T-helper 17 cell (primary cell): ENCODE measurements around the gene PRAMEF2. TPM values are rescaled to one million over a fixed set of nuclear protein-coding genes. Genes with fewer than 3 reads are reported as not detected.
"Not testable (repeated sequence)": the region's sequence is repeated elsewhere in the genome, so short reads cannot be mapped to it uniquely, and the experiment has no call there.

Experiments
- ATAC-seq: fragments of 150-1000 bp; cut with Tn5 transposase; 2 replicates; pipeline ENCODE4 v1.10.0; 2021; ENCODE audit warnings: mild to moderate bottlenecking, moderate library complexity
- DNase-seq, 3 donors: peaks; one replicate each; pipeline versions ENCODE4 v3.0.0 to v3.0.0-alpha.2; 2020 to 2021
- H3K9me3 ChIP-seq: one replicate; pipeline ENCODE4 v1.7.0; 2013; ENCODE audit warnings: low read length, mild to moderate bottlenecking; ENCODE audit not compliant: control insufficient read depth, poor library complexity, severe bottlenecking
- H3K27ac Mint-ChIP-seq: one replicate; pipeline ENCODE4 v1.8.0; 2022; ENCODE audit warnings: mild to moderate bottlenecking, moderate library complexity, mixed read lengths
- H3K27me3 Mint-ChIP-seq: one replicate; pipeline ENCODE4 v1.8.0; 2022; ENCODE audit warnings: mixed read lengths
- H3K36me3 Mint-ChIP-seq: one replicate; pipeline ENCODE4 v1.8.0; 2022; ENCODE audit warnings: low read depth, mixed read lengths
- H3K4me1 Mint-ChIP-seq: one replicate; pipeline ENCODE4 v1.8.0; 2022; ENCODE audit warnings: mild to moderate bottlenecking, mixed read lengths
- H3K4me3 Mint-ChIP-seq: one replicate; pipeline ENCODE4 v1.8.0; 2022; ENCODE audit warnings: mild to moderate bottlenecking, moderate library complexity, mixed read lengths
- total RNA-seq, 4 donors: library from RNA in 2 of 4; stranded (reverse) in 2 of 4; gene quantifications; one replicate each; pipeline ENCODE4 v1.2.3 and lab custom pipeline; 2022 to 2026

Gene PRAMEF2
- total RNA-seq (not detected), total RNA-seq (lab: John Stamatoyannopoulos, UW) (0 reads per million in 2 donors)

DNA sequence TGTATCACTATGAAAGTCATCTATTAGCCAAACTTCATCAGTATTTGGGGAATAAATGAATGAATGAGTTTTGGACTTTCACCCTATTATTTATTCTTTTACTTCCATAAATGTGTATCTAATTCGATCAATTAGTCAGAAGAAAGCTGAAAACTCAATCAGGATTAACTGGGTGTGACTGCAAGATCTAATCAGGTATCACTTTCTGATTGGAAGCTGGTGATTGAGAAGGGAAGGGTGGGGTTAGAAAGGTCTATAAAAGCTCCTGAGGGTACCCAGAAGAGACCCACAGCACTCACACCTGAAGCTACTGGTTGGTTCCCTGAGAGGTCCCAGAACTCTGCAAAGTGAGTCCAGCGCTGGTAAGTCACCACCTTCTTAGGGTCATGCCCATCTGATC is at the start of gene PRAMEF2:
Gene PRAMEF2 (plus strand): TSS at position 301 of the 400 bp plus-strand sequence. CDS start 1,924 bp downstream, outside the sequence.
- H3K27ac Mint-ChIP-seq, H3K9me3 ChIP-seq, H3K4me3 Mint-ChIP-seq, DNase-seq, ATAC-seq, H3K4me1 Mint-ChIP-seq, H3K36me3 Mint-ChIP-seq: not testable (repeated sequence)
- H3K27me3 Mint-ChIP-seq, result peaks cover 19% of the 10 kb centered on the region

- DNase-seq (no peak), ATAC-seq (no peak)
- Mint-ChIP-seq H3K36me3 (no peaks in the 10 kb centered on the region), H3K27ac (no peak overlapping the region), H3K27me3 (peaks cover 19% of the 10 kb centered on the region), H3K4me3 (no peak overlapping the region), H3K4me1 (no peaks in the 10 kb centered on the region)
- peaks cover 2% of the 10 kb centered on the region for H3K9me3 ChIP-seq
Observed at GRCh38 chr1:12809933-12810332, 47.0 kb upstream of the PRAMEF2 start.

DNA sequence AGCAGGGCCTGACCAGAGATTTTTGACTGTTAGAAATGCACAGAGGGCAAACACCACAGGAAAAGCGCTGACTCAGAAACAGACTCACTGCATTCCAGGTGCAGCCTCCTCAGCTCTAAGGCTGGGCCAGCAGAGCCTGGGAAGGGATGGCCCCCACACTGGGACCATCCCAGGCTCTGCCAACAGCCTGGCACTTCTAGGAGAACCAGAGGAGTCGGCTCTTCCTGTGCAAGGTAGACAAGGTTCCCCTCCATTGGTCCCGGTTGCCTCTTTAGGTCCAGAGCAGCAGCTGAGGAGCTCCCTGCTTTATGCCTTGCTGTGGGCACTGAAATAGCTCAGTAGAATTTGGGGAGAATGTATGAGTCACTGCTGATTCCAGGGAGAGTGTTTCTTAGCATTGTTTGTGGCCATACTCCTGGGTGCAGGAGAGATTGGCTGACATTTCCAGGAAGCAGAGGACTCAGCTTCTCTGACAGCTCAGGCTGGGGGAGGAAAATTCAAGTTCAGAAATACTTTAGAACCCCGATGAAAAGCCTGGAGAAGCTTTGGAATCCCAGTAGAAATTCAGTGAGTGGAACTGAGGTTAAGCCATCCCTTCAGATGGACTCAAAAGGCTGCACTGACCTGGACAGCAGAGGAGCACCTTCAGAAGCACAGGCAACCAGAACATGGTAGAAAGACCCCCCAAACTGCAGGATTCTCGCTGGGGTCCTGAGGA is 46.0 kb upstream of the PRAMEF2 start:
- no peak overlapping the region for H3K4me3 Mint-ChIP-seq
- ATAC-seq (no peak), DNase-seq (no peak)
- no peak overlapping the region for H3K27ac Mint-ChIP-seq
- H3K9me3 ChIP-seq, result peaks cover 2% of the 10 kb centered on the region
- no peaks in the 10 kb centered on the region for H3K4me1 Mint-ChIP-seq
- no peaks in the 10 kb centered on the region for H3K36me3 Mint-ChIP-seq
- H3K27me3 Mint-ChIP-seq, result peaks cover 19% of the 10 kb centered on the region

- ATAC-seq, result no peak
- no peak for DNase-seq
- Mint-ChIP-seq H3K27ac (no peak overlapping the region), H3K27me3 (peaks cover 19% of the 10 kb centered on the region), H3K4me1 (no peaks in the 10 kb centered on the region), H3K4me3 (no peak overlapping the region), H3K36me3 (no peaks in the 10 kb centered on the region)
- H3K9me3 ChIP-seq, result peaks cover 2% of the 10 kb centered on the region
Observed at GRCh38 chr1:12811409-12811784, 45.5 kb upstream of the PRAMEF2 start.

- not testable (repeated sequence) for H3K27ac Mint-ChIP-seq, H3K36me3 Mint-ChIP-seq, ATAC-seq, H3K4me1 Mint-ChIP-seq, DNase-seq, H3K9me3 ChIP-seq, H3K4me3 Mint-ChIP-seq
- H3K27me3 Mint-ChIP-seq, result peaks cover 35% of the 10 kb centered on the region
Observed at GRCh38 chr1:12819061-12819460, 37.8 kb upstream of the PRAMEF2 start.

- not testable (repeated sequence) for H3K4me1 Mint-ChIP-seq, DNase-seq, H3K36me3 Mint-ChIP-seq, H3K4me3 Mint-ChIP-seq, H3K9me3 ChIP-seq, H3K27ac Mint-ChIP-seq, ATAC-seq
- peaks cover 14% of the 10 kb centered on the region for H3K27me3 Mint-ChIP-seq
Observed at GRCh38 chr1:12831310-12831709, 25.6 kb upstream of the PRAMEF2 start, which contains the start of gene PRAMEF11. TSS of gene PRAMEF11 (minus strand) at chr1:12831410. CDS start at chr1:12828789, 2,621 bp downstream.

GRCh38 chr1:12833251-12833650 is 23.6 kb upstream of the PRAMEF2 start:
- H3K9me3 ChIP-seq, ATAC-seq, DNase-seq, H3K27ac Mint-ChIP-seq, H3K4me1 Mint-ChIP-seq, H3K36me3 Mint-ChIP-seq, H3K4me3 Mint-ChIP-seq: not testable (repeated sequence)
- H3K27me3 Mint-ChIP-seq, result peaks cover 14% of the 10 kb centered on the region

DNA sequence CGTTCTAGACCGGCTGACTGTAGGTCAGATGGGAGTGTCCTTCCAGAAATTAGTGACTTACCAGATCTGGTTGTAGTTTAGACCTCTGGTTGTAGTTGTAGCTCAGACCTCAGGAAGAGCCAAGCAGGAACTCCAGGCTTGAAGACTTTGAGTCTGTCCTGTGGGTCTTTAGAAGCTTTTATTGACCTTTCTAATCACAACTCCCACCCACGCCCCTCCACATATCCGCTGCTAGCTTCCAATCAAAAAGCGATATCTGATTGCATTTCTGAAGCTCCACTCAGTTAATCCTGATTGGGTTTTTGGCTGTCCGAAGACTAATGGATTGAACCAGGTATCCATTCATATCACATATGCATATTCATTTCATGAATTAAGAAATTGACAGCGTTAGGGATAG is 8.3 kb upstream of the PRAMEF2 start, which contains the start of gene HNRNPCL1:
Gene HNRNPCL1 (minus strand): TSS at position 101 of the 400 bp plus-strand sequence. CDS start 431 bp downstream, outside the sequence.
- H3K27ac Mint-ChIP-seq, H3K4me3 Mint-ChIP-seq, H3K36me3 Mint-ChIP-seq, H3K4me1 Mint-ChIP-seq, H3K9me3 ChIP-seq, H3K27me3 Mint-ChIP-seq, DNase-seq, ATAC-seq: not testable (repeated sequence)

DNA sequence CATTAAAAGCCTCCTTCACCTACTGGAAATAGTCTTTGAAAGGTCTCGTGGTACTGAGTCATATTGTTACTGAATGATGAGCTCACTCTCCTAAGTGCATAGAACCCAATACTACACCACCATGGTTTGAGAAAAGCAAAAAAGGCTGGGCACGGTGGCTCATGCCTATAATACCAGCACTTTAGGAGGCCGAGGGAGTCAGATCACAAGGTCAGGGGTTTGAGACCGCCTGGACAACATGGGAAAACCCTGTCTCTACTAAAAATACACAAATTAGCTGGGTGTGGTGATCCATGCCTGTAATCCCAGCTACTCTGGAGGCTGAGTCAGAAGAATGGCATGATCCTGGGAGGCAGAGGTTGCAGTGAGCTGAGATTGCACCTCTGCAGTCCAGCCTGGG is 5.1 kb upstream of the PRAMEF2 start:
- no peaks in the 10 kb centered on the region for H3K4me1 Mint-ChIP-seq
- peaks cover 12% of the 10 kb centered on the region for H3K27me3 Mint-ChIP-seq
- ATAC-seq (no peak), DNase-seq (no peak)
- no peak overlapping the region for H3K27ac Mint-ChIP-seq
- no peaks in the 10 kb centered on the region for H3K36me3 Mint-ChIP-seq
- no peaks in the 10 kb centered on the region for H3K9me3 ChIP-seq
- no peak overlapping the region for H3K4me3 Mint-ChIP-seq

DNA sequence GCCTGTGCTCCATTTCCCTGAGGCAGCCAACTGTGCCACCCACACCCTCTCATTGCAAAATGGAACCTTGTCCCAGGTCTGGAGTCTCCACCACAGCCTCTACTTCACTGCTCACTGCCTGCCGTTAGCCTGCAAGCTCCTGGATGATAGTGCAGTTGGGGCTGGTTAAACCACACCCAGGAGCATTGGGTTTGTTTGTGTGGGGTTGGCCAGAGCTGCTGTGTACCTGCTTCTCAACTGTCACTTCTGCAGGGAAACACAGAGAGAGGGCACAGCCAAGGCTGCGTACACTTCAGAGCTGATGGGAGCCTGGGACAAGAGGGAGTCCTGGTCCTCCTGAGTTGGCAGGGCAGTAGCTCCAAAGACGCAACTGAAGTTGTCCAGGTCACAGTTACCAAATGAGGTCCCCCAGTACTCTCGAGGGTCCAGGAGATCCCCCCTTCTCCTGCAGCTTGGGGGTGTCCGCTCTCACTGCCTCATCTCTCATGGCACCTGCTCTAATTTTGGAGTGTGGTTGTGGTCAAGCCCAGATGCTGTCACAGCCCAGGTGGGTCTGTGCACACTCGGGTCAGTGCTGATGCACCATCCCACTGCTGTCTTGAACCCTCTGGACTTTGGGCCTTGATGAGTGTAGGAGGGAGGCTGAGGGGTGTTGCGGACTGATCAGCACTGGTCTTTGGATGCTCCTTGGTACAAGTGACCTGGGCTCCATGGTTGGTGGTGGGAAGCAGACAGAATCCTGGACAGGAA is 6.4 kb downstream of the PRAMEF2 start:
- not testable (repeated sequence) for ATAC-seq

GRCh38 chr1:12878453-12878852 is 21.6 kb downstream of the PRAMEF2 start:
- not testable (repeated sequence) for DNase-seq, H3K4me1 Mint-ChIP-seq, ATAC-seq, H3K27ac Mint-ChIP-seq, H3K4me3 Mint-ChIP-seq, H3K36me3 Mint-ChIP-seq, H3K27me3 Mint-ChIP-seq, H3K9me3 ChIP-seq

More for the DNA sequence above, 6.4 kb downstream of the PRAMEF2 start:
- not testable (repeated sequence) for H3K4me3 Mint-ChIP-seq, H3K9me3 ChIP-seq, H3K36me3 Mint-ChIP-seq, H3K4me1 Mint-ChIP-seq, H3K27ac Mint-ChIP-seq, DNase-seq
- peaks cover 13% of the 10 kb centered on the region for H3K27me3 Mint-ChIP-seq

DNA sequence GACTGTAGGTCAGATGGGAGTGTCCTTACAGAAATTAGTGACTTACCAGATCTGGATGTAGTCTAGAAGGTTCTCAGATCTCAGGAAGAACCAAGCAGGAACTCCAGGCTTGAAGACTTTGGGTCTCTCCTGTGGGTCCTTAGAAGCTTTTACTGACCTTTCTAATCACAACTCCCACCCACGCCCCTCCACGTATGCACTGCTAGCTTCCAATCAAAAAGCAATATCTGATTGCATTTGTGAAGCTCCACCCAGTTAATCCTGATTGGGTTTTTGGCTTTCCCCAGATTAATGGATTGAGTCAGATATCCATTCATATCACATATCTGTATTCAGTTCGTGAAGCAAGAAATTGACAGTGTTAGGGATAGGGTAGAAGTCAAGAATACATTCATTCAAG is 29.2 kb downstream of the PRAMEF2 start, which contains the start of gene PRAMEF4:
Gene PRAMEF4 (minus strand): TSS at position 101 of the 400 bp plus-strand sequence. CDS start 2,807 bp downstream, outside the sequence.
- not testable (repeated sequence) for H3K4me3 Mint-ChIP-seq, H3K27ac Mint-ChIP-seq, H3K9me3 ChIP-seq, H3K36me3 Mint-ChIP-seq, H3K4me1 Mint-ChIP-seq, ATAC-seq, DNase-seq, H3K27me3 Mint-ChIP-seq

- not testable (repeated sequence) for ATAC-seq, H3K4me3 Mint-ChIP-seq, H3K27ac Mint-ChIP-seq, H3K27me3 Mint-ChIP-seq, H3K9me3 ChIP-seq, DNase-seq, H3K4me1 Mint-ChIP-seq, H3K36me3 Mint-ChIP-seq
Observed at GRCh38 chr1:12898170-12898569, 41.3 kb downstream of the PRAMEF2 start, which contains the start of gene PRAMEF10. TSS of gene PRAMEF10 (minus strand) at chr1:12898270. CDS start at chr1:12895847, 2,423 bp downstream.
